Suprapubic skin (tissue), 3 donors: Measurements from ENCODE around the gene MTR.

Experiments used
- POLR2AphosphoS5 ChIP-seq, 3 donors: sonication (generic); formaldehyde crosslinking; IDR thresholded peaks; one replicate each; pipeline ENCODE4 v1.6.1; 2017; ENCODE audit warnings: antibody characterized with exemption in 3 of 3
- TF ChIP-seq, protein P1 (sequence below), 2 donors: fragments of 200-600 bp in 1 of 2; fragments of 450-650 bp in 1 of 2; sonication (generic) in 1 of 2; IDR thresholded peaks; one replicate each; pipeline ENCODE4 v1.5.1; 2016 to 2019; ENCODE audit warnings: antibody characterized with exemption in 2 of 2, mild to moderate bottlenecking in 1 of 2, moderate library complexity in 1 of 2

DNA sequence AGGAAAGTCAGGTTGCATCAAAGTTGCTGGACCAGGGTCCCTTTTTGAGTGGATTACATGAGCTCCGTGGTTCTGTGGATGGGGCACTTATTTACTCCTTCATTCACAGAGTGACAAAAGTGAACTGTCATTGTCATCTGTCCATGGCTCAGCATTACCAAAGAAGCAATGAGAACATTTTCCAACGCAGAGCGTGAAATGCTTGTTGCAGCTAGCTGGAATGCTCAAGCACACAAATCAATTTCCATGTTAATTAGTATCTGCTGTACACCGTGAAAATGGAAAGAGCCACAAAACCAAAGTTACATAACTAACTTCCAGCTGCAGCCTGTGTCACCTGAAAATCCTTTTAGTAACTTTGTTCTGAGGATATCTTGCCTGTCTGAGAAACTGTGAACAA is 130.3 kb downstream of the MTR start:
- TF ChIP-seq, protein P1, sequence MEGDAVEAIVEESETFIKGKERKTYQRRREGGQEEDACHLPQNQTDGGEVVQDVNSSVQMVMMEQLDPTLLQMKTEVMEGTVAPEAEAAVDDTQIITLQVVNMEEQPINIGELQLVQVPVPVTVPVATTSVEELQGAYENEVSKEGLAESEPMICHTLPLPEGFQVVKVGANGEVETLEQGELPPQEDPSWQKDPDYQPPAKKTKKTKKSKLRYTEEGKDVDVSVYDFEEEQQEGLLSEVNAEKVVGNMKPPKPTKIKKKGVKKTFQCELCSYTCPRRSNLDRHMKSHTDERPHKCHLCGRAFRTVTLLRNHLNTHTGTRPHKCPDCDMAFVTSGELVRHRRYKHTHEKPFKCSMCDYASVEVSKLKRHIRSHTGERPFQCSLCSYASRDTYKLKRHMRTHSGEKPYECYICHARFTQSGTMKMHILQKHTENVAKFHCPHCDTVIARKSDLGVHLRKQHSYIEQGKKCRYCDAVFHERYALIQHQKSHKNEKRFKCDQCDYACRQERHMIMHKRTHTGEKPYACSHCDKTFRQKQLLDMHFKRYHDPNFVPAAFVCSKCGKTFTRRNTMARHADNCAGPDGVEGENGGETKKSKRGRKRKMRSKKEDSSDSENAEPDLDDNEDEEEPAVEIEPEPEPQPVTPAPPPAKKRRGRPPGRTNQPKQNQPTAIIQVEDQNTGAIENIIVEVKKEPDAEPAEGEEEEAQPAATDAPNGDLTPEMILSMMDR (IDR thresholded peaks at IDR 0.05) = no peak
- no peak for TF ChIP-seq POLR2AphosphoS5 (IDR thresholded peaks at IDR 0.05)
